Measurements from ENCODE around the gene ADGRL3. TPM values are rescaled to one million over a fixed set of nuclear protein-coding genes. Genes with fewer than 3 reads are reported as not detected.

The ADGRL3 gene
- total and polyA plus RNA-seq, 2 donors (not counting 1 experiment from before 2014, with no cell fraction given) = not detected

DNA sequence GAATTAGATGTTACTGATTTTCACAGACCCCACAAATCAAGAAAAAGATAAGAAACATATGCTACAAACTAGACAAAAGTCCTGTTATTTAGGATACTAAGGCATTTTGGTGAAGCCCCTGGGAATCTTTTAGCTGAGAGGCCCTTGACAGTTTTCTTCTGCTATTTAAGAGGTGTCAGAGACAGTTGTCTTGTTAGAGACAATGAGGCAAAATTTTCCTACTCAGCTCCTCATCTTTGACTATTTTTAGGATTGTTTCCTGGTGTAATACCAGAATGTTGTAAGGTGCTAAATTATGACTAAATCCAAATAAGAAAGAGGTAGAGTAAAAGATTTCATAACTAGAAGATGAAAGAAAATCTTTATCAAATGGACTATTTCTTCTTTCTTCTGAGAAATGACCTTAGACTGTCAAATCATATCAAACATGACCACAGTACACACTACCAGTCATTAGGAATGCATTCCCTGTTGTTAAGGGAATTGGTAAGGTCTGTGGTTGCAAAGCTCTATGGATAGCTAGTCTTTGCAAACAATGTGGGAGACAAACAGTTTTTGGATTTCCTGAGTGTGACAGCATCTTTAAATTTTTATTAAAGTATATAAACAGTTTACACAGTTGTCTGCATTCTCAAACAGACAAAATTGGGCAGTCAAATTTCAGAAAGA lies 926.1 kb downstream of the ADGRL3 start:
- POLR2A ChIA-PET = no interaction called here
- H3K4me1 Mint-ChIP-seq = no peaks in the 10 kb centered on the region
- CTCF ChIA-PET = no interaction called here
- no peak overlapping the region for H3K4me3 Mint-ChIP-seq
- H4K20me1 ChIP-seq (ENCODE audit: control insufficient read depth, insufficient read depth, low read length, poor library complexity, severe bottlenecking) = no peaks in the 10 kb centered on the region
- no peak overlapping the region for H3K27ac ChIP-seq (ENCODE audit: low read length in 2 of 2)
- H3K9me3 Mint-ChIP-seq (ENCODE audit: insufficient read depth) = peaks cover 3% of the 10 kb centered on the region
- H3K27me3 Mint-ChIP-seq = no peaks in the 10 kb centered on the region
- peaks cover 1 to 8% (median 2%) of the 10 kb centered on the region in 3 donors for H3K9me3 ChIP-seq (ENCODE audit: control extremely low read depth in 1 of 3, control insufficient read depth in 2 of 3, insufficient read depth in 1 of 3, low read length in 2 of 3)
- no peaks in the 10 kb centered on the region for H3K4me1 ChIP-seq (ENCODE audit: control insufficient read depth in 2 of 2, insufficient read depth in 2 of 2, low read length in 2 of 2)
- intact Hi-C loops (cut with micrococcal nuclease) = no loop called here
- no peak for TF ChIP-seq EZH2 (IDR thresholded peaks at IDR 0.05; ENCODE audit: borderline replicate concordance, insufficient read depth, low read depth, low read length, poor library complexity, severe bottlenecking)
- TF ChIP-seq, protein P1, sequence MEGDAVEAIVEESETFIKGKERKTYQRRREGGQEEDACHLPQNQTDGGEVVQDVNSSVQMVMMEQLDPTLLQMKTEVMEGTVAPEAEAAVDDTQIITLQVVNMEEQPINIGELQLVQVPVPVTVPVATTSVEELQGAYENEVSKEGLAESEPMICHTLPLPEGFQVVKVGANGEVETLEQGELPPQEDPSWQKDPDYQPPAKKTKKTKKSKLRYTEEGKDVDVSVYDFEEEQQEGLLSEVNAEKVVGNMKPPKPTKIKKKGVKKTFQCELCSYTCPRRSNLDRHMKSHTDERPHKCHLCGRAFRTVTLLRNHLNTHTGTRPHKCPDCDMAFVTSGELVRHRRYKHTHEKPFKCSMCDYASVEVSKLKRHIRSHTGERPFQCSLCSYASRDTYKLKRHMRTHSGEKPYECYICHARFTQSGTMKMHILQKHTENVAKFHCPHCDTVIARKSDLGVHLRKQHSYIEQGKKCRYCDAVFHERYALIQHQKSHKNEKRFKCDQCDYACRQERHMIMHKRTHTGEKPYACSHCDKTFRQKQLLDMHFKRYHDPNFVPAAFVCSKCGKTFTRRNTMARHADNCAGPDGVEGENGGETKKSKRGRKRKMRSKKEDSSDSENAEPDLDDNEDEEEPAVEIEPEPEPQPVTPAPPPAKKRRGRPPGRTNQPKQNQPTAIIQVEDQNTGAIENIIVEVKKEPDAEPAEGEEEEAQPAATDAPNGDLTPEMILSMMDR (IDR thresholded peaks at IDR 0.05) = no peak
- no peak overlapping the region for H3K4me2 ChIP-seq (replicated peaks; ENCODE audit: low read depth, low read length, poor library complexity, severe bottlenecking)
- no peak overlapping the region for H3K4me3 ChIP-seq (ENCODE audit: control extremely low read depth in 1 of 5, extremely low read depth in 1 of 5, insufficient read depth in 1 of 5, low read depth in 2 of 5, low read length in 4 of 5)
- ATAC-seq (ENCODE audit: low read depth) = no peak
- H2AFZ ChIP-seq (ENCODE audit: insufficient read depth, low read depth, low read length, poor library complexity, severe bottlenecking) = no peak overlapping the region
- H3K36me3 ChIP-seq (replicated peaks in 1 of 2; ENCODE audit: control extremely low read depth in 1 of 2, control insufficient read depth in 1 of 2, extremely low read depth in 1 of 2, insufficient read depth in 2 of 2, low read length in 1 of 2) = no peaks in the 10 kb centered on the region
- no peak overlapping the region for H3K27ac Mint-ChIP-seq
- H3K9ac ChIP-seq (ENCODE audit: low read length) = no peak overlapping the region
- no peak for DNase-seq
- H3K79me2 ChIP-seq (ENCODE audit: control insufficient read depth, insufficient read depth, low read length) = no peaks in the 10 kb centered on the region
- H3K27me3 ChIP-seq (replicated peaks in 1 of 4; ENCODE audit: control extremely low read depth in 1 of 4, control insufficient read depth in 3 of 4, insufficient read depth in 4 of 4, low read length in 3 of 4) = no peaks in the 10 kb centered on the region

Small RNAs within 50 kb of the gene (small RNA-seq; reads per million reads assigned to genes)
- gene RF00019 (ENCODE audit: insufficient read length, low read depth, low replicate concordance) = not detected

Data from B cell (primary cell).